Measurements from ENCODE around the gene LSM8.
"Not testable (repeated sequence)": the region's sequence is repeated elsewhere in the genome, so short reads cannot be mapped to it uniquely, and the experiment has no call there.

LSM8 gene

GRCh38 chr7:118183786-118184564, at the start of gene LSM8:
Gene LSM8, plus strand, starts transcription at chr7:118184164. Its CDS starts 60 bp downstream, at chr7:118184224.
- peak; percentile 100 for DNase-seq (ENCODE audit: low spot score)

GRCh38 chr7:118134420-118134819, 49.5 kb upstream of the LSM8 start:
- not testable (repeated sequence) for DNase-seq (ENCODE audit: low spot score)

- no peak for DNase-seq (ENCODE audit: low spot score)
Measured at GRCh38 chr7:118140468-118140867, 43.5 kb upstream of the LSM8 start.

- no peak for DNase-seq (ENCODE audit: low spot score)
Measured at GRCh38 chr7:118142012-118142411, 42.0 kb upstream of the LSM8 start.

- DNase-seq (ENCODE audit: low spot score), result no peak
Measured at GRCh38 chr7:118148930-118149329, 35.0 kb upstream of the LSM8 start.

GRCh38 chr7:118149394-118149793, 34.6 kb upstream of the LSM8 start:
- DNase-seq (ENCODE audit: low spot score), result no peak

- DNase-seq (ENCODE audit: low spot score), result no peak
Measured at GRCh38 chr7:118151671-118152070, 32.3 kb upstream of the LSM8 start.

- DNase-seq (ENCODE audit: low spot score), result no peak
Measured at GRCh38 chr7:118152149-118152548, 31.8 kb upstream of the LSM8 start.

GRCh38 chr7:118152654-118153053, 31.3 kb upstream of the LSM8 start:
- no peak for DNase-seq (ENCODE audit: low spot score)

- DNase-seq (ENCODE audit: low spot score), result peak; percentile 76
Measured at GRCh38 chr7:118153551-118154177, 30.3 kb upstream of the LSM8 start.

GRCh38 chr7:118158766-118159165, 25.2 kb upstream of the LSM8 start:
- DNase-seq (ENCODE audit: low spot score), result no peak

GRCh38 chr7:118169146-118169545, 14.8 kb upstream of the LSM8 start:
- DNase-seq (ENCODE audit: low spot score), result no peak

GRCh38 chr7:118175740-118176139, 8.2 kb upstream of the LSM8 start:
- no peak for DNase-seq (ENCODE audit: low spot score)

- DNase-seq (ENCODE audit: low spot score), result no peak
Measured at GRCh38 chr7:118179191-118179590, 4.8 kb upstream of the LSM8 start.

GRCh38 chr7:118182593-118183427, 1.2 kb upstream of the LSM8 start:
- peak; percentile 32 for DNase-seq (ENCODE audit: low spot score)

- DNase-seq (ENCODE audit: low spot score), result peak; percentile 16
Measured at GRCh38 chr7:118183428-118183785, 557 bp upstream of the LSM8 start.

GRCh38 chr7:118184565-118184940, 589 bp downstream of the LSM8 start:
- peak; percentile 18 for DNase-seq (ENCODE audit: low spot score)

GRCh38 chr7:118185163-118185860, 1.3 kb downstream of the LSM8 start:
- no peak for DNase-seq (ENCODE audit: low spot score)

- DNase-seq (ENCODE audit: low spot score), result no peak
Measured at GRCh38 chr7:118186501-118186900, 2.5 kb downstream of the LSM8 start.

GRCh38 chr7:118194571-118194970, 10.6 kb downstream of the LSM8 start:
- DNase-seq (ENCODE audit: low spot score), result no peak

GRCh38 chr7:118195837-118196474, 12.0 kb downstream of the LSM8 start:
- peak; percentile 73 for DNase-seq (ENCODE audit: low spot score)

GRCh38 chr7:118202061-118202460, 18.1 kb downstream of the LSM8 start:
- DNase-seq (ENCODE audit: low spot score), result no peak

All from LoVo (cell line).